Duodenal mucosa (tissue), 2 donors: ENCODE results near the gene ADSS2.
"Not testable (repeated sequence)": the region's sequence is repeated elsewhere in the genome, so short reads cannot be mapped to it uniquely, and the experiment has no call there.

Source experiments
- H3K27ac ChIP-seq: one replicate; pipeline ENCODE4 v1.7.0; 2013; ENCODE audit warnings: low read depth, low read length
- H3K27me3 ChIP-seq, 2 donors: one replicate each; pipeline ENCODE4 v1.7.0; 2013; ENCODE audit warnings: low read length in 2 of 2, control low read depth in 1 of 2; ENCODE audit not compliant: insufficient read depth in 2 of 2, control insufficient read depth in 1 of 2
- H3K36me3 ChIP-seq, 2 donors: one replicate each; pipeline ENCODE4 v1.7.0; 2013; ENCODE audit warnings: low read length in 2 of 2, control low read depth in 1 of 2; ENCODE audit not compliant: insufficient read depth in 2 of 2, control insufficient read depth in 1 of 2
- H3K4me1 ChIP-seq, 2 donors: one replicate each; pipeline ENCODE4 v1.7.0; 2013; ENCODE audit warnings: low read length in 2 of 2, control low read depth in 1 of 2; ENCODE audit not compliant: insufficient read depth in 2 of 2, control insufficient read depth in 1 of 2
- H3K4me3 ChIP-seq, 2 donors: one replicate each; pipeline ENCODE4 v1.7.0; 2013; ENCODE audit warnings: low read length in 2 of 2, low read depth in 1 of 2
- H3K9ac ChIP-seq, 2 donors: one replicate each; pipeline ENCODE4 v1.7.0; 2013; ENCODE audit warnings: low read length in 2 of 2, low read depth in 1 of 2
- H3K9me3 ChIP-seq, 2 donors: one replicate each; pipeline ENCODE4 v1.7.0; 2013; ENCODE audit warnings: low read length in 2 of 2, control low read depth in 1 of 2; ENCODE audit not compliant: control insufficient read depth in 1 of 2

Gene ADSS2

DNA sequence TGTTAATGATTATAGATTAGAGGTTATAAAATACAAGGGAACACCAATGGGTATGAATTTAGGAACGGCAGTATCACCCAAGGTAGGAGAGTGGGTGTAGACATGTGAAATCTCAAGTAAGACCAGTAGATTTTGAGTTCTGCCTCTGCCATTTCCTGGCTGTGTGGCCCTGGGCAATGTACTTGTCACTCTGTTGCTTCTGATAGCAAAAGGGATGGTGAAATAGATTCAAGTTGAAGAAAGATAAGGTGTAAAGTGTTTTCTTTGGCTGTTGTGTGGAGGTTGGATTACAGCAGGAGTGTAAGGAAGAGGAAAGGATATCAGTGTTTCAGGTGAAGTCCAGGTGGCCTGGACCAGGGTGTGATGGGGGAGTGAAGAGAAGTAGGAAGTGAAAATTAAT, 64.3 kb downstream of the ADSS2 start:
- no peak overlapping the region for H3K9ac ChIP-seq
- no peak overlapping the region for H3K27ac ChIP-seq
- H3K4me3 ChIP-seq = no peak overlapping the region
- peaks cover 8 to 10% of the 10 kb centered on the region in 2 donors for H3K4me1 ChIP-seq
- no peaks in the 10 kb centered on the region for H3K9me3 ChIP-seq
- no peaks in the 10 kb centered on the region for H3K27me3 ChIP-seq
- H3K36me3 ChIP-seq = no peaks in the 10 kb centered on the region

DNA sequence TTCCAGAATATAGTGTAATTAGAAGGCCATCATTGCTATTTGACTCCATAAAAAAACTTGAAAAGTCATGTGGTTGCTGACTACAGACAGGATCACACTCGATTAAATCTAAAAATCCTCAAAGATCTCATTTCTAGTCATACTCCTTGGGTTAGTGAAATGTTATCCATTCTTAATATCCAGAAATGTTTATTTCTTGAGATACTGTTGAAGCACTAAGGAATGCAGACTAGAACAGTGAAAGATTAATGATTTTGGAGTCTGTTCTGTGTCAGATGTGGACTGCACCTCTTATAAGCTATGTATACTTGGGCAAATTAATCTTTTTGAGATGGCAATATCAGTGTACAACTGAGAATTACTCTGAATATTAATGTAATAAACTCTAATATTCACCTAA, 65.1 kb downstream of the ADSS2 start:
- peaks cover 7 to 9% of the 10 kb centered on the region in 2 donors for H3K4me1 ChIP-seq
- no peak overlapping the region for H3K9ac ChIP-seq
- no peaks in the 10 kb centered on the region for H3K36me3 ChIP-seq
- H3K27me3 ChIP-seq = no peaks in the 10 kb centered on the region
- H3K27ac ChIP-seq = no peak overlapping the region
- H3K4me3 ChIP-seq = no peak overlapping the region
- H3K9me3 ChIP-seq = no peaks in the 10 kb centered on the region

DNA sequence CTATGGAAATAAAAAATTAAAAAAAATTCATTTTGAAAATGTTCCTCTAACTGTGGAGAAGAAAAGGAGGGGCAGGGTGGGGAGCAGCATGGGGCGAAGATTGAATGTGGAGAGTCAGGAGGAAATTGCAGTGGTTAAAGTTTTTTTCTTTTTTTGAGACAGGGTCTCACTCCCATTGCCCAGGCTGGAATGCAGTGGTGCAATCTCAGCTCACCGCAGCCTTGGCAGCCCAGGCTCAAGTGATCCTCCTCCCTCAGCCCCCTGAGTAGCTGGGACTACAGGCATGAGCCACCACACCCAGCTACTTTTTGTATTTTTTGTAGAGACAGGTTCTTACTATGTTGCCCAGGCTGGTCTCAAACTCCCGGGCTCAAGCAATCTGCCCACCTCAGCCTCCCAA, 67.6 kb downstream of the ADSS2 start:
- Histone ChIP-seq H3K9me3 (no peaks in the 10 kb centered on the region), H3K4me3 (no peak overlapping the region), H3K27ac (no peak overlapping the region), H3K9ac (no peak overlapping the region), H3K4me1 (peaks cover 1 to 3% of the 10 kb centered on the region in 2 donors), H3K27me3 (no peaks in the 10 kb centered on the region), H3K36me3 (no peaks in the 10 kb centered on the region)

DNA sequence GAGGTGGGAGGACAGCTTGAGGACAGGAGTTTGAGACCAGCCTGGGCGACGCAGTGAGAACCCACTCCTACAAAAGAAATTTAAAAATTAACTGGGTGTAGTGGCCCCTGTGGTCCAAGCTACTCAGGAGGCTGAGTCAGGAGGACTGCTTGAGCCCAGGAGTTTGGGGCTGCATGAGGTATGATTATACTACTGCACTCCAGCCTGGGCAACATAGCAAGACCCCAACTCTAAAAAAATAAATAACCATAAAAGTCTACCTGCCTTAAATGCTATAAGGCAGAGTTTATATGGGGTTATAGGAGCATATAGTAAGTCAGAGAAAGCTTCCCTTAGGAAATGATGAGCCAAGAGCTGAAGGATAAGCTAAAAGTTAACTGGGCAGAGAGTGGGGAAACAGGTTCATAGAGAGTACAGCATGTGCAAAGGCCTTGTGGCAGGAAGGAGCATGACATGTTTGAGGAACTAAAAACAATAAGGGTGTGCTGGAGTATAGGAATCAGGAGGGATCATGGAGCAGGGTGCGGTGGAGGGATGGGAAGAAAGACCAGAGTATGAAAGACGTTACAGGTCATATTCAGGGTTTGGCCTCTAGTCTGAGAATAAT, 68.3 kb downstream of the ADSS2 start:
- Histone ChIP-seq H3K9me3 (no peaks in the 10 kb centered on the region), H3K9ac (no peak overlapping the region), H3K36me3 (no peaks in the 10 kb centered on the region), H3K4me3 (no peak overlapping the region), H3K4me1 (peaks cover 0 to 3% of the 10 kb centered on the region in 2 donors), H3K27me3 (no peaks in the 10 kb centered on the region), H3K27ac (no peak overlapping the region)

DNA sequence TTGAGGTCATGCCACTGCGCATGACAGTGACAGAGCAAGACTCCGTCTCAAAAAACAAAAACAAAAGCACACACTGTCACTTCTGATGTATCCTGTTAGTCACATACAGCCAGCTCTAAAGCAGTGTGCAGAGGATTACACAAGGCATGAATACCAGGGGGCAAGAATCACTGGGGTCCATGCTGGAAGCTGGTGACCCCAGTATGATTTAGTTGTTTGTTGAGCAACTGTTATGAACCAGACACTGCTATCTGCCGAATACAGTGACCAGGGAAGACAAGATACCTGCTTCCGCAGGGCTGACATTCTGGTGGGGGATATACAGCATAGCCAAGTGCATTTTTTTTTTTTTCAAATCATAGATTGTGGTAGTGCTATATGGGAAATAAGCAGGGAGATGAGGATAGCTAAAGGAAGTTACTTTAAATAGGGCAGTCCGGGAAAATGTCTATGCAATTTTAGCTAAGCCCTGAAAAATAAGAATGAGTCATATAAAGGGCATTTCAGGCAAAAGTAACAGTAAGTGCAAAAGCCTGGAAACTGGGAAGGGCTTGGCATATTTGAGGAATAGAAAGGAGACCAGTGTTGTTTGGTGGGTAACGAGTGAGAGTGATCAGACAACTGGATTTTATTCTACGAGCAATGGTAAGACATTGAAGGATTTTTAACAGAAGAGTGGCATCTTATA, 69.7 kb downstream of the ADSS2 start:
- Histone ChIP-seq H3K27me3 (no peaks in the 10 kb centered on the region), H3K4me3 (no peak overlapping the region), H3K9me3 (no peaks in the 10 kb centered on the region), H3K9ac (no peak overlapping the region), H3K27ac (no peak overlapping the region), H3K4me1 (peaks cover 0 to 3% of the 10 kb centered on the region in 2 donors), H3K36me3 (no peaks in the 10 kb centered on the region)

DNA sequence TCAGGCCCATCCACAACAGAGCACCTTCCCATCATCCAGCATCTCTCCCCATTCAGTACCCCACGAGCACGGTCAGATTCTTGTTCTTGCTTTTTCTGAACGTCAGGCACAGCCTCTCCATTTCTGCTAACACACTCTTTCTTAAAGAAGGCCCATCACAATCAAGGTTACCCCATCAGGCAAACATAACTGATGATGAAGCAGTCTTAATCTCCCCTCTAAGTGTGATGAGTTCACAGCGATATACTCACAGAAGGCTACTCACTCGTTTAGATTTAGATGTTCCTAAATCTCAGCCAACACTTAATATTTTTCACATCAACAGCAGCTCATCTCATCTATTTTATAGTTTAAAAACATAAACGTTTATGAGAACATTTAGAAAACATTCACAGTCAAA, 75.6 kb downstream of the ADSS2 start:
- H3K4me1 ChIP-seq = no peaks in the 10 kb centered on the region
- H3K36me3 ChIP-seq = no peaks in the 10 kb centered on the region

DNA sequence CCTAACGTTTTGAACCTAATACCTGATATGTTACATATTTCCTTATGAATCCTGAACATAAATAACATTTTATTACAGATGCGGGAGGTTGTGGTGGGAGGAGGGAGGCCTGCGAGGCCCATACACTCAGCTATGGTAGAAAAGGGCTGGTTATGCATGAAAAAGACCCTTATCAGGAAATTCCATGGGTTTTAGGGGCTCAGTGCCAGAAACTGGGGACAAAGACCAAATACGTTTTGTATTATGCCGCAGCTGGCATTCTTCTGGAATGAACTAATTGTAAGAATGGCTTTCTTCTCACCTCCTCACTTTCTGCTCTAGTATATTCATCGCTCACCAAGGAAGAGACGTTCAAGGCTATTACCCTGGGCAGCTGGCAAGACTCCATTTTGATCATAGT, 76.7 kb downstream of the ADSS2 start:
- no peak overlapping the region for H3K4me3 ChIP-seq
- H3K36me3 ChIP-seq = no peaks in the 10 kb centered on the region
- no peaks in the 10 kb centered on the region for H3K9me3 ChIP-seq
- no peak overlapping the region for H3K27ac ChIP-seq
- no peaks in the 10 kb centered on the region for H3K4me1 ChIP-seq
- no peak overlapping the region for H3K9ac ChIP-seq
- no peaks in the 10 kb centered on the region for H3K27me3 ChIP-seq

More for the DNA sequence above, 75.6 kb downstream of the ADSS2 start:
- Histone ChIP-seq H3K9me3 (no peaks in the 10 kb centered on the region), H3K9ac (no peak overlapping the region), H3K27me3 (no peaks in the 10 kb centered on the region), H3K27ac (no peak overlapping the region), H3K4me3 (no peak overlapping the region)

DNA sequence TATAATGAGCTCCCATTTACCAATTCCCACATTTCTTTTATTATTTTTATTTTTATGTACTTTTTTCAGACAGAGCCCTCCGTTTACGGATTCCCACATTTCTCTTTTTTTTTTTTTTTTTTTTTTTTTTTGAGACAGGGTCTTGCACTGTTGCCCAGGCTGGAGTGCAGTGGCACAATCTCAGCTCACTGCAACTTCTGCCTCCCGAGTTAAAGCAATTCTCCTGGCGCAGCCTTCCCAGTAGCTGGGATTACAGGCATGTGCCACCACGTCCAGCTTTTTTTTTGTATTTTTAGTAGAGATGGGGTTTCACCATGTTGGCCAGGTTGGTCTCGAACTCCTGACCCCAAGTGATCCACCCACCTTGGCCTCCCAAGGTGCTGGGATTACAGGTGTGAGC, 77.2 kb downstream of the ADSS2 start:
- not testable (repeated sequence) for H3K4me1 ChIP-seq, H3K9ac ChIP-seq, H3K36me3 ChIP-seq, H3K9me3 ChIP-seq, H3K4me3 ChIP-seq, H3K27ac ChIP-seq, H3K27me3 ChIP-seq

DNA sequence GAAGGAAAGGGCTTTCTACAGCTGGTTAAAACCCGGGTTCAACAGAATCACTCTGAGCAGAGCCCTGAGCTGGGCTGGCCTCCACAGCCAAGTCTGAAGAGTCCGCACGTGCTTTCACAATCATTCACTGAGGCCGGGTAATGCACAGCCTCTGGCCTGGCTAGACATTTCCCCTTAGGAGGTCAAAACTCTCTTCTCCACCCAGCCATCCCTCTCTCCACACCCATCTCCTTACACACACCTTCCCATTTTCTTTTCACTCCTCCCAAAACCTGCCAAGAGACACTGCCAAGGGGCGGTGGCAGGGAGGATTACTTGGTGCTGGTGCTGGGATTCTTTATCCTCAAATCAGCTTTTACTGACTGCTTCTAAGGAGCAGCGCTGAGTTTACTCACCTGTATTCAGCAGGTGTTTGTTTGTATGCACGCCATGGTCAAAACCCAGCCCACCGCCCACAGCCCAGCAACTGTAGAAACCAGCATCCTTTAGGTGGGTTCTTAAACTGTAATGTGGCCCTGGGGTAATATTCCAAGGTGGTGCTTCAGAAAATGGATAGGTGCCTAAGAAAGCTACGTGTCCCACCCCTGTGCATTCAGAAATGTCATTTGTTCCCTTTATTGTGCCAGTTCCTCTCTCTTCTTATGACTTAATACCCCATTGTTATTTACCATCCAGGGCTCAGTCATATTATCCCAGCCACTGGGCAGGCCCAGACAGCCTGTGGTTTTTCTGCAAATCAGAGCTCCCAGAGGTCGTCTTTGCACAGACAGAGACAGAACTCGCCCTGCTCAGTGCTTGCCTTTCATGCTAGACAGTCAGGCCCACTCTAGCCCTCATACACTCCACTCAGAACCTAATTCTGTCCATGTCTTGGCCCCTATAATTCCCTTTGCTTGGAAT, 80.2 kb downstream of the ADSS2 start:
- Histone ChIP-seq H3K27ac (no peak overlapping the region), H3K9me3 (no peaks in the 10 kb centered on the region), H3K36me3 (no peaks in the 10 kb centered on the region), H3K27me3 (no peaks in the 10 kb centered on the region), H3K4me3 (no peak overlapping the region), H3K9ac (no peak overlapping the region), H3K4me1 (no peaks in the 10 kb centered on the region)

DNA sequence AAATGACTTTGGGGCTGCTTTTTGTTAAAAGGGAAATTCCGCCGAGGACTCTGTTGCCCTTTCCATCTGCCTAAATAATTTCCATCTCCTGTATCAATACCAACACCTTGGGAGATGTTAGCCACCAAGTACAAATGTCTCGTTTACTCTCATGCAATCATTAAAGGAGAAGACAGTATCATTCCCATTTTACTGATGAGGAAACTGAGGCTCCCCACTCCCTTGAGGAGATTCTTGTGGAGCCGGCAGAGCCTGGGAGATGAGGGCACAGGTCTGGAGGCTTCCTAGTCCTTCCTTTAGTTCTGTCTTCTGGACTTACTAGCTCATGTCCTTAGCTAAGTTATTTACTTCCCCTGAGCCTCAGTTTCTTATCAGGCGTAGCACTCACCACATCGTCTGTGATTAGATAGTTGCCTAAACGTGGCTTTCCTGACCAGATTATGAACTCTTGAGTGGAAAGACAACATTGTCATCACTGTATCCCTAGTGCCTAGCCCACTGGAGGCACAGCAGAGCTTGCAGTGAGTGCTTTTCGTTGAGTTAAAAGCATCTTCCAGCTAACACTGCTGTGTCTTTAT, 81.6 kb downstream of the ADSS2 start:
- H3K4me1 ChIP-seq = no peaks in the 10 kb centered on the region
- H3K9ac ChIP-seq = no peak overlapping the region
- no peak overlapping the region for H3K4me3 ChIP-seq
- no peak overlapping the region for H3K27ac ChIP-seq
- no peaks in the 10 kb centered on the region for H3K27me3 ChIP-seq
- H3K36me3 ChIP-seq = no peaks in the 10 kb centered on the region
- H3K9me3 ChIP-seq = peaks cover 0 to 4% of the 10 kb centered on the region in 2 donors
